H9 (cell line): ENCODE measurements around the gene AP1S3. TPM values are rescaled to one million over a fixed set of nuclear protein-coding genes. Genes with fewer than 3 reads are reported as not detected.

Experiments
- DNase-seq: peaks from one replicate; pipeline ENCODE4 v3.0.0-alpha.2; 2017
- H2AFZ ChIP-seq: one replicate; pipeline ENCODE4 v1.6.1; 2013; ENCODE audit warnings: mild to moderate bottlenecking, low read length, control low read depth, moderate library complexity
- H2AK5ac ChIP-seq: 2 replicates; pipeline ENCODE4 v1.6.1; 2013; ENCODE audit warnings: low read length, control low read depth, mixed read lengths; ENCODE audit not compliant: insufficient read length
- H2BK120ac ChIP-seq: one replicate; pipeline ENCODE4 v1.6.1; 2013; ENCODE audit warnings: low read depth, mild to moderate bottlenecking, low read length, control low read depth, inconsistent platforms; ENCODE audit not compliant: poor library complexity, severe bottlenecking
- H2BK12ac ChIP-seq: 2 replicates; pipeline ENCODE4 v1.6.1; 2013; ENCODE audit warnings: low read length, control low read depth, mixed read lengths, low read depth; ENCODE audit not compliant: insufficient read length
- H2BK15ac ChIP-seq: 2 replicates; pipeline ENCODE4 v1.6.1; 2013; ENCODE audit warnings: low read depth, low read length, control low read depth
- H2BK20ac ChIP-seq: one replicate; pipeline ENCODE4 v1.6.1; 2013; ENCODE audit warnings: low read depth, mild to moderate bottlenecking, low read length, control low read depth, inconsistent platforms; ENCODE audit not compliant: poor library complexity, severe bottlenecking
- H2BK5ac ChIP-seq: 2 replicates; pipeline ENCODE4 v1.6.1; 2013; ENCODE audit warnings: low read length, control low read depth, mixed read lengths; ENCODE audit not compliant: insufficient read length
- H3K14ac ChIP-seq: 2 replicates; pipeline ENCODE4 v1.6.1; 2013; ENCODE audit warnings: low read length, control low read depth; ENCODE audit not compliant: insufficient read depth
- H3K18ac ChIP-seq: 2 replicates; pipeline ENCODE4 v1.6.1; 2013; ENCODE audit warnings: low read depth, mild to moderate bottlenecking, mixed read lengths, low read length, control low read depth; ENCODE audit not compliant: insufficient read length
- H3K23ac ChIP-seq: 2 replicates; pipeline ENCODE4 v1.6.1; 2013; ENCODE audit warnings: low read length, control low read depth, mixed read lengths, low read depth; ENCODE audit not compliant: insufficient read length
- H3K23me2 ChIP-seq: 2 replicates; pipeline ENCODE4 v1.6.1; 2013; ENCODE audit warnings: low read depth, mild to moderate bottlenecking, mixed read lengths, low read length, control low read depth; ENCODE audit not compliant: insufficient read length, poor library complexity, severe bottlenecking
- H3K27ac ChIP-seq: 2 replicates; pipeline ENCODE4 v1.5.1; 2013; ENCODE audit warnings: low read length, control low read depth, mixed read lengths, low read depth; ENCODE audit not compliant: insufficient read length
- H3K27me3 ChIP-seq: 2 replicates; pipeline ENCODE4 v1.6.1; 2013; ENCODE audit warnings: low read length, control low read depth, inconsistent platforms; ENCODE audit not compliant: insufficient read depth
- H3K4ac ChIP-seq: 2 replicates; pipeline ENCODE4 v1.6.1; 2013; ENCODE audit warnings: low read depth, mild to moderate bottlenecking, control low read depth, inconsistent platforms, low read length, moderate library complexity
- H3K4me1 ChIP-seq: 2 replicates; pipeline ENCODE4 v1.6.1; 2013; ENCODE audit warnings: low read length, control low read depth, inconsistent platforms; ENCODE audit not compliant: insufficient read depth
- H3K4me2 ChIP-seq: 2 replicates; pipeline ENCODE4 v1.6.1; 2013; ENCODE audit warnings: low read length, control low read depth, mixed read lengths; ENCODE audit not compliant: insufficient read length, insufficient read depth
- H3K56ac ChIP-seq: 2 replicates; pipeline ENCODE4 v1.6.1; 2013; ENCODE audit warnings: low read depth, mild to moderate bottlenecking, mixed read lengths, low read length, control low read depth; ENCODE audit not compliant: insufficient read length
- H3K79me1 ChIP-seq: 2 replicates; pipeline ENCODE4 v1.6.1; 2013; ENCODE audit warnings: low read depth, mild to moderate bottlenecking, moderate library complexity, low read length, control low read depth, inconsistent platforms; ENCODE audit not compliant: insufficient read depth, poor library complexity, severe bottlenecking
- H3K79me2 ChIP-seq: 2 replicates; pipeline ENCODE4 v1.6.1; 2013; ENCODE audit warnings: low read length, control low read depth, inconsistent platforms; ENCODE audit not compliant: insufficient read depth
- H3K9ac ChIP-seq: 2 replicates; pipeline ENCODE4 v1.6.1; 2013; ENCODE audit warnings: low read length, control low read depth, mixed read lengths; ENCODE audit not compliant: insufficient read length; ENCODE audit errors: extremely low read depth
- H3K9me3 ChIP-seq: one replicate; pipeline ENCODE4 v1.6.1; 2013; ENCODE audit warnings: low read depth, low read length, inconsistent platforms; ENCODE audit not compliant: control insufficient read depth
- H3T11ph ChIP-seq: one replicate; pipeline ENCODE4 v1.6.1; 2013; ENCODE audit warnings: mild to moderate bottlenecking, low read length, control low read depth, inconsistent platforms
- H4K20me1 ChIP-seq: one replicate; pipeline ENCODE4 v1.6.1; 2013; ENCODE audit not compliant: control insufficient read depth, insufficient read length, insufficient read depth
- H4K5ac ChIP-seq: 2 replicates; pipeline ENCODE4 v1.6.1; 2013; ENCODE audit warnings: low read depth, mild to moderate bottlenecking, mixed read lengths, low read length, control low read depth; ENCODE audit not compliant: insufficient read length
- H4K8ac ChIP-seq: replicated peaks from 2 replicates; pipeline ENCODE4 v1.6.1; 2013; ENCODE audit warnings: low read length, control low read depth, mixed read lengths, low read depth; ENCODE audit not compliant: insufficient read length
- H4K91ac ChIP-seq: 2 replicates; pipeline ENCODE4 v1.6.1; 2013; ENCODE audit warnings: low read depth, mild to moderate bottlenecking, moderate library complexity, mixed read lengths, low read length, control low read depth; ENCODE audit not compliant: insufficient read length
- H3K27ac Mint-ChIP-seq, 3 experiments: 2 replicates in 2 of 3; 3 replicates in 1 of 3; pipeline ENCODE4 v1.8.0; 2020 to 2021; ENCODE audit warnings: mixed read lengths in 3 of 3, mild to moderate bottlenecking in 1 of 3, moderate library complexity in 1 of 3
- H3K27me3 Mint-ChIP-seq: 2 replicates; pipeline ENCODE4 v1.8.0; 2021; ENCODE audit warnings: low read depth, mild to moderate bottlenecking, moderate library complexity, mixed read lengths
- H3K36me3 Mint-ChIP-seq, 3 experiments: 2 replicates in 2 of 3; 3 replicates in 1 of 3; pipeline ENCODE4 v1.8.0; 2020 to 2021; ENCODE audit warnings: low read depth in 3 of 3, mixed read lengths in 3 of 3; ENCODE audit not compliant: insufficient read depth in 1 of 3
- H3K4me1 Mint-ChIP-seq, 2 experiments: 2 replicates each; pipeline ENCODE4 v1.8.0; 2020; ENCODE audit warnings: mixed read lengths in 2 of 2
- H3K4me3 Mint-ChIP-seq, 2 experiments: 2 replicates in 1 of 2; 3 replicates in 1 of 2; pipeline ENCODE4 v1.8.0; 2020 to 2021; ENCODE audit warnings: mild to moderate bottlenecking in 2 of 2, mixed read lengths in 2 of 2, moderate library complexity in 1 of 2
- H3K9me3 Mint-ChIP-seq, 2 experiments: 2 replicates in 1 of 2; 3 replicates in 1 of 2; pipeline ENCODE4 v1.8.0; 2020; ENCODE audit warnings: mild to moderate bottlenecking in 2 of 2, mixed read lengths in 2 of 2, moderate library complexity in 1 of 2
- CTCF ChIP-seq: fragments of 200-600 bp; sonication (generic); conservative IDR thresholded peaks from 3 replicates; pipeline ENCODE4 v1.8.0; 2021; ENCODE audit warnings: antibody characterized with exemption, mild to moderate bottlenecking
- WGBS: extraction: QIAGEN DNeasy Blood & Tissue Kit; methylation state at CpG from one replicate; pipeline ENCODE4 v1.1.7; 2013; ENCODE audit warnings: missing lambda C conversion rate, low lambda C conversion rate, mixed read lengths; ENCODE audit not compliant: insufficient read length; ENCODE audit errors: extremely low coverage; 5-methylcytosine and 5-hydroxymethylcytosine counted together
- total RNA-seq: library from RNA; stranded (reverse); gene quantifications from 2 replicates; pipeline ENCODE4 v1.2.1, GENCODE V29; 2021

The AP1S3 gene
- total RNA-seq, 1 experiment from 2014 or later: 8.7 TPM

- H3K27ac Mint-ChIP-seq: peak overlapping the region in 1 of 3 experiments; percentile 62; a peak in 2 of 7 replicates
- Histone ChIP-seq H4K8ac (no peak overlapping the region), H3K56ac (no peak overlapping the region), H4K5ac (no peak overlapping the region), H3K4me2 (no peak overlapping the region), H3K9ac (no peak overlapping the region), H3K14ac (no peak overlapping the region), H3K9me3 (no peaks in the 10 kb centered on the region), H2AK5ac (no peak overlapping the region), H2BK12ac (no peak overlapping the region), H3K23ac (no peak overlapping the region), H3T11ph (no peak overlapping the region), H3K79me1 (no peaks in the 10 kb centered on the region), H4K20me1 (no peaks in the 10 kb centered on the region), H3K27ac (no peak overlapping the region), H2BK15ac (no peak overlapping the region), H3K4me1 (no peaks in the 10 kb centered on the region), H3K23me2 (no peaks in the 10 kb centered on the region), H3K79me2 (no peaks in the 10 kb centered on the region), H3K27me3 (no peaks in the 10 kb centered on the region), H3K4ac (no peak overlapping the region), H2AFZ (no peak overlapping the region), H2BK120ac (no peak overlapping the region), H3K18ac (no peak overlapping the region), H4K91ac (no peak overlapping the region), H2BK5ac (no peak overlapping the region), H2BK20ac (no peak overlapping the region)
- no peaks in the 10 kb centered on the region for H3K9me3 Mint-ChIP-seq
- DNase-seq: no peak
- peaks cover 0 to 12% (median 3%) of the 10 kb centered on the region in 3 experiments; a peak in 4 of 7 replicates for H3K36me3 Mint-ChIP-seq
- H3K4me3 Mint-ChIP-seq: no peak overlapping the region
- no CpG with 5 or more reads among the region's 3 CpGs for WGBS
- peaks cover 0 to 4% of the 10 kb centered on the region in 2 experiments; a peak in 2 of 4 replicates for H3K4me1 Mint-ChIP-seq
- TF ChIP-seq CTCF: no peak
- H3K27me3 Mint-ChIP-seq: no peaks in the 10 kb centered on the region
Measured at GRCh38 chr2:223868005-223868404, 30.6 kb upstream of the AP1S3 start.
